Measurements from ENCODE around the gene HNRNPAB. TPM values are rescaled to one million over a fixed set of nuclear protein-coding genes. Genes with fewer than 3 reads are reported as not detected.

Gene HNRNPAB
- total RNA-seq, 1 experiment from 2014 or later, result 547 TPM

- no peak for DNase-seq
- Histone ChIP-seq H3T11ph (ENCODE audit: low read length) (no peak overlapping the region), H4K20me1 (ENCODE audit: control insufficient read depth, insufficient read depth, insufficient read length) (no peaks in the 10 kb centered on the region), H2BK20ac (ENCODE audit: low read depth, low read length, poor library complexity, severe bottlenecking) (no peak overlapping the region), H2BK12ac (ENCODE audit: insufficient read length, low read depth, low read length) (no peak overlapping the region), H3K79me2 (ENCODE audit: insufficient read depth, low read length) (peaks cover 1% of the 10 kb centered on the region; the same call in 1 of the 2 replicates), H3K4ac (ENCODE audit: low read depth, low read length) (no peak overlapping the region), H4K5ac (ENCODE audit: insufficient read length, low read depth, low read length) (no peak overlapping the region), H3K4me2 (ENCODE audit: insufficient read depth, insufficient read length, low read length) (no peak overlapping the region), H3K4me1 (ENCODE audit: insufficient read depth, low read length) (no peaks in the 10 kb centered on the region), H4K8ac (replicated peaks; ENCODE audit: insufficient read length, low read depth, low read length) (no peak overlapping the region), H3K27me3 (ENCODE audit: insufficient read depth, low read length) (no peaks in the 10 kb centered on the region), H2BK120ac (ENCODE audit: low read depth, low read length, poor library complexity, severe bottlenecking) (no peak overlapping the region), H2BK5ac (ENCODE audit: insufficient read length, low read length) (no peak overlapping the region), H4K91ac (ENCODE audit: insufficient read length, low read depth, low read length) (no peak overlapping the region), H3K27ac (ENCODE audit: insufficient read length, low read depth, low read length) (no peak overlapping the region), H2BK15ac (ENCODE audit: low read depth, low read length) (no peak overlapping the region), H3K14ac (ENCODE audit: insufficient read depth, low read length) (no peak overlapping the region), H3K23me2 (ENCODE audit: insufficient read length, low read depth, low read length, poor library complexity, severe bottlenecking) (peaks cover 3% of the 10 kb centered on the region), H2AFZ (ENCODE audit: low read length) (no peak overlapping the region), H3K23ac (ENCODE audit: insufficient read length, low read depth, low read length) (no peak overlapping the region), H3K56ac (ENCODE audit: insufficient read length, low read depth, low read length) (no peak overlapping the region), H3K9ac (ENCODE audit: extremely low read depth, insufficient read length, low read length) (no peak overlapping the region), H3K18ac (ENCODE audit: insufficient read length, low read depth, low read length) (no peak overlapping the region), H2AK5ac (ENCODE audit: insufficient read length, low read length) (no peak overlapping the region), H3K9me3 (ENCODE audit: control insufficient read depth, low read depth, low read length) (no peaks in the 10 kb centered on the region), H3K79me1 (ENCODE audit: insufficient read depth, low read depth, low read length, poor library complexity, severe bottlenecking) (no peaks in the 10 kb centered on the region)
- H3K4me1 Mint-ChIP-seq, result peaks cover 17 to 24% of the 10 kb centered on the region in 2 experiments
- H3K27ac Mint-ChIP-seq, result no peak overlapping the region
- H3K36me3 Mint-ChIP-seq (ENCODE audit: insufficient read depth in 1 of 3, low read depth in 3 of 3), result peaks cover 2 to 7% (median 6%) of the 10 kb centered on the region in 3 experiments; a peak in 5 of 7 replicates
- WGBS (ENCODE audit: extremely low coverage, insufficient read length, low lambda C conversion rate), result no CpG with 5 or more reads among the region's 9 CpGs
- H3K4me3 Mint-ChIP-seq, result no peak overlapping the region
- no peak for TF ChIP-seq CTCF (conservative IDR thresholded peaks at IDR 0.05)
- H3K9me3 Mint-ChIP-seq, result no peaks in the 10 kb centered on the region; a peak in 1 of 5 replicates
- peaks cover 1% of the 10 kb centered on the region; the same call in 1 of the 2 replicates for H3K27me3 Mint-ChIP-seq (ENCODE audit: low read depth)
Observed at GRCh38 chr5:178236126-178236525, 31.8 kb downstream of the HNRNPAB start.
